Activated CD8-positive, alpha-beta memory T cell treated with anti-CD3 and anti-CD28 coated beads, Interleukin-2, amount 50 U/mL, for 1 hour (primary cell): ENCODE results near the gene NACC1.

Source experiments
- DNase-seq: peaks from one replicate; pipeline ENCODE4 v3.0.0-alpha.2; 2020; ENCODE audit errors: extremely low read depth

Gene NACC1

GRCh38 chr19:13087795-13088537, 30.1 kb upstream of the NACC1 start:
- DNase-seq, result no peak

GRCh38 chr19:13089139-13089856, 28.8 kb upstream of the NACC1 start:
- DNase-seq, result no peak

DNA sequence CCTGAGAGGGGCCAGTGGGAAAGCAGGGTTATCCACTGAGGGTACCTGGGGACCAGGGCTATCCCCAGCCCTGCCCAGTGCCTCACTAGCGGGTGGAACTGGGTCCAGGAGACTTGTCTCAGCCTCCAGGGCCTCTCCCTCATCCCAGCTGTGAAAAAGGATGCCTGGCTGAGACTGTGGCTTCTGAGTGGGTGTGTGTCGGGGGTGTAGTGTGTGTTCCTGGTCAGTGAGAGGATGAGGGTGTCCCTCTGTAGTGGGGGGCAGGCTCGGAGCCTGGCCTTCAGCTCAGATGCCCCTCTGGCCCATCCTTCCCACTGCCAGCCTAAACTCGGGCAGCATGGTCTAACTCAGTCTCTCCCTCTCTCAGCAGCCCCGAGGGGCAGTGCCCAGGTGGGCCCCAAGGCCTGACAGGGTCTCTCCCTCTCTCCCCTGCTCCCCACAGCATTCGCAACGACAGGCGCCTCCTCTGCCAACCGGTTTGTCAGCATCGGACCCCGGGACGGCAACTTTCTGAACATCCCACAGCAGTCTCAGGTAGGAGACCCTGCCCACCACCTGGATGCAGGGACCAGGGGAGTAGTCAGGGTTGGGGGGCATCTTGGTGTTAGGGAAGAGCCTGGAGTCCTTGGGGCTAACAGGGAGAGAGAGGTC, 28.1 kb upstream of the NACC1 start:
- no peak for DNase-seq

DNA sequence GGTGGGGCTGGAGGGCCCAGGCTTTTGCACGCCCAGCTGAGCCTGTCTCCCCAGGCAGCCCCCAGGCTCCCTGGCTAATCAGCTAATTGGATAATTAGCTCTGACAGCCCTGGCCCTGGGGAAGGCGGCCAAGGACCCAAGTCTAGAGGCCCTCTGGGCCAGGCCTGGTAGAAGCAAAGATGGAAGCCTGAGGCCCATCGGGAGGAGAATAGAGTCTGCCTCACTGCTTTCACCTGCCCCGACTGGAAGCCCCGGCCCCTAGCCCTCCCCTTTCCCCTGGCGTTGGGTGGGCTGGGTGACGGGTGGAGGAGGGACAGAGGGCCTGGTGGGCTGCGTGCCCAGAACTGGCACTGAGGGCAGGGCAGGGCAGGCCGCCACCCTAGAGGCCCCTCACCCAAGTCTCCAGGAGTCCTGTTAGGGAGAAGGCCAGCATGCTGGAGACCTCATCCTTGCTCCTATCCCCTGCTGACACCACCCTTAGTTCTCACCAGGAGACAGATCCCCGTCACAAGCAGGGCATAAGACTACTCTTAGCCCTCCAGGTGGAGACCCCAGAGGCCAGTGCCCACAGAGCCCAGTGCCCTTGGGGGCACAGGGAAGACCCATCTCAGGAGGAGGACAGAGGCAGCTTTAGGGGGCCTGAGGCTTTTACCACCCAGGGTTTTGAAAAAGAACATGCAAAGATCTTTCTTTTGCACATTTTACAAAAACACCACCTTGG, 27.4 kb upstream of the NACC1 start:
- no peak for DNase-seq

DNA sequence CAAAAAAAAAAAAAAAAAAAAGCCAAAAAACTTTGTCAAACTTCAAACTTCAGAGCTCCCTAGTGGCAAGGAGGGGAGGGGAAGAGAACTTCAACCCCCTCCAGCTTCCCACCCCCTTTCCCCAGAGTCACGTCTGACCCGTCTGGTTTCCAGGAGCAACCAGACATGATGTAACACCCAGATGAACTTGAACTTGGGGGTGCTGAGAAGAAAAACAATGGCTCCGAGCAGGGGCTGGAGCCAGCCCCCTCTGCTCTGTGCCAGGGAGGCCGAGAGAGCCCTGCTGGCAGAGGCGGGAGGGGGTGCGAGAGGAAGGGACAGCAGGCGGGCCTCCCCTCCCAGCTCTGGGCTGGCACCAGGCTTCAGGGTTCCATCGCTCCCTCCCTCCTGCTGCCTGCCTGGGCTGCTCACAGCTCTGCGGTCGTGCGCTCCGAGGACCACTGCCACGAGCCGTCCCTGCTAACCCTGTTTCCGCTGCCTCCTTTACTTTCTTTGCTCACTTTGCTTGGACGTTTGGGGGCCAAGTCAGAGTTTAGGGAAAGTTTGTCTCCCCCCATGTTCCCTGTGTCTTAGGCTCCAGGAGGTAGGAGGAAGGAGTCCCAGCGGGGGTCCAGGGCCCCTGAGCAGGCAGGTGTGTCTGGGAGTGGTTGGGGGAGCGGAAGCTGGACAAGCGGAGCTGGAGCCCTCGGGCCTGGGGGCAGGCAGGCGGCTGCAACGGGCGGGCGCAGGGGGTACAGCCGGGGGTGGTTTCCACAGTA, 26.5 kb upstream of the NACC1 start:
- DNase-seq, result no peak

GRCh38 chr19:13092158-13092543, 25.9 kb upstream of the NACC1 start:
- DNase-seq, result no peak

DNA sequence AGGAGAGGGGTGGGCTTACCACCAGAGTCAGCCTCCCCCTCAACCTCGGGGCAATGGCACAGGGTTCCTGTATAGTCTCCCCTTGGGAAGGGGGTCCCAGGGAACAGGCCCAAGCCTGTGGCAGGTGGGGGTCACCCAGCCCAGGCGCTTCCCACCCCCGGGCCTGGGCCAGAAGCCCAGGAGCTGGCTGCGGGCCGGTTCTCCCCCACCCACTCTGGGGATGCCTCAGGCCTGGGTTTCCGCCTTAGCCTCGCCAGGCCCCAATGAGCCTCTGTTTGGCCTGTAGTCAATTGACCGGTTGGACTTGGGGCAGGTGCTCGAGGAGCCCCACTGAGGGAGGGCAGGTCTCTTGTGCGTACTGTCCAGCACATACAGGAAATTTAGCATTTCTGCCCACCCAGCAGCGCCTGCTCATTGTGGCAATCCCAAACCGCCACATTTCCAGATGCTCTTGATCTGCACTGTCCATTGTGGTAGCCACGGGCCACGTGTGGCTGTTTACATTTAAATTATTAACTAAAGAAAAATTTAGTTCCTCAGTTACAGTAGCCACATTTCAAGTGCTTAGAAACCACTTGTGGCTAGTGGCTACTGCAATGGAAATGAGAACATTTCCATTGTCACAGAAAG, 25.3 kb upstream of the NACC1 start:
- no peak for DNase-seq

GRCh38 chr19:13093407-13094105, 24.5 kb upstream of the NACC1 start:
- peak; percentile 50 for DNase-seq

GRCh38 chr19:13094106-13094504, 24.0 kb upstream of the NACC1 start:
- no peak for DNase-seq

DNA sequence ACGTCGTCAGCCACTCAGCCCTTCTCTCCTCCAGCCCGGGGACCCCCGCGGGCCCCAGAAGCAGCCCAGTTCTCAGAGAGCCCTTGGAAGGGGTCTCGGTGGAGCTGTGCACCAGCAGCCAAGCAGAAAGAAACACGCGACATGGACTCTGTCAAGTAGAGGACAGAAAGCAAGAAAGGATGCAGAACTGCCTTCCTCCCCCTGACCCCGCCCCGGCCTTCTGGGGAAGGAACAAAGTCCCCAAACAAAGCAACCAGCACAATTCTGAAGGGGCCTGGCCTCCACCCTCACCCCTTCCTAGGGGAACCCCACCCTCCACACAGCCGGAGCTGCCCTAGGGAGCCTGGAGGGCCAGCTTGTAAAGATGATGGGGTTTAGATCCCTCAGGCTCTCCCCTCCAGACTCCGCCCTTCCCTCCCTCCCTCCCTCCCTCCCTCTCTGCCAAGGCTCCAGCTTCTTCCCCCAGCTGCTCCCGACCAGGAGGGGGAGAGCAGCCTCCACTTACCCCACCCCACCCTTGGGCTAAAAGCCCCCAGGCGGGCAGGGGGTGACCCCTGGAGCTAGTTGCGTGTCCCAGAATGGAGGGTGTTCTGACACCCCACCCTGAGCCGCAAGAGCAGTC, 23.2 kb upstream of the NACC1 start:
- no peak for DNase-seq

GRCh38 chr19:13095393-13095784, 22.7 kb upstream of the NACC1 start:
- no peak for DNase-seq

GRCh38 chr19:13095934-13096927, 21.8 kb upstream of the NACC1 start:
- no peak for DNase-seq

DNA sequence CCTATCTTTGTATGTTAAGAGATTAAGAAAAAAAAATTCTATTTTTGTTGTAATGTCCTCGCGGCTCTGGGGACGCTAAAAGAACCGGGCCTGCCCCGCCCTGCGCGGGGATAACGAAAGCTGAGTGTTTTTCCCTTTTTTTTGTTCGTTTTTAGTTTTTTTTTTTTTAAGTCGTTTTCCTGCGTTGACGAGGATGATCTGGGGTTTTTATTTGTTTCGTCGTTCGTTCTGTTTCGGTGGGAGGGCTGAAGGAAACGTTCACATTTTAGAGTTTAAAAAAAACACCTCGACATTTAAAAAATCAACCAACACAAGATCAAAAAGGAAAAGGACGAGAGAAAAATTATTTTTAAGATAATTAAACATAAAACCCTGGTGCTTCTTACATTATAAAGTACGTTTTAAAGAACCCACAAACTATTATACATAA, 21.0 kb upstream of the NACC1 start:
- DNase-seq, result no peak

- no peak for DNase-seq
Observed at GRCh38 chr19:13097463-13098258, 20.4 kb upstream of the NACC1 start.

DNA sequence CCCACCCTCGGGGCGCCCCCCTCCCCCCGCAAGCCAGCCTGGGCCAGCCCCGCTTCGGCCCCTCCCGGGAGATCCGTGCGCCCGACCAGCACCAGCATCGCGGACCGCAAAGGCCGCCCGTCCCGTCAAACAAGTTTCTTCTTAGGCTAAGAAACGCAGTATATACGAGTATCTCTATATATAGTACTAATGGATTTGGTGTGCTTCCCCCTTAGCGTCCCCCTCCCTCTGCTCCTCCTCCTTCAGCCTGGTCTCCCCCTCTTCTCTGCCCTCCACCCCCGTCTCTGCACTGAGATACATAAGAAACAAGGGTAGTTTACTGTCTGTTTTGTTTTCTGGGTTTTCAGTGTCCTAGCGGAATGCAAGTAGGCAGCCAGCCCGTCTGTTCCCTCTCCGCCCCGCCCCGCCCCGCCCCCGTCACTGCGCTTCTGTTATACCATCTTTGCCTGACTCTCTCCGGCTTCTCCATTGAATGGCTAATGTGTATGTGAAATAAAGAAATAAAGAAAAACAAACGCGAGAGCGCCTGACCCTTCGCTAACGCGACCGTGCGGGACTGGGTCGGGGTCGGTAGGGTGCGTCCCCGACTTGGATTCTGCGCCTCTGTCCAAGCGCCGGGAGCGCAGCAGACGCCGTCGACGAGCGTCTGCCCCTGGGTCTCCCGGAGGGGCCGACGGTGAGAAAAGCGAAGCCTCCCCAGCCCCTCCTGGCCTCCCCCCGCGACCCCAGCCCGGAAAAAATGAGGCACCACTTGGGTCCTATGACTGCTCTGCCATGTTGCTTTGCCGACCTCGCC, 19.6 kb upstream of the NACC1 start:
- no peak for DNase-seq

DNA sequence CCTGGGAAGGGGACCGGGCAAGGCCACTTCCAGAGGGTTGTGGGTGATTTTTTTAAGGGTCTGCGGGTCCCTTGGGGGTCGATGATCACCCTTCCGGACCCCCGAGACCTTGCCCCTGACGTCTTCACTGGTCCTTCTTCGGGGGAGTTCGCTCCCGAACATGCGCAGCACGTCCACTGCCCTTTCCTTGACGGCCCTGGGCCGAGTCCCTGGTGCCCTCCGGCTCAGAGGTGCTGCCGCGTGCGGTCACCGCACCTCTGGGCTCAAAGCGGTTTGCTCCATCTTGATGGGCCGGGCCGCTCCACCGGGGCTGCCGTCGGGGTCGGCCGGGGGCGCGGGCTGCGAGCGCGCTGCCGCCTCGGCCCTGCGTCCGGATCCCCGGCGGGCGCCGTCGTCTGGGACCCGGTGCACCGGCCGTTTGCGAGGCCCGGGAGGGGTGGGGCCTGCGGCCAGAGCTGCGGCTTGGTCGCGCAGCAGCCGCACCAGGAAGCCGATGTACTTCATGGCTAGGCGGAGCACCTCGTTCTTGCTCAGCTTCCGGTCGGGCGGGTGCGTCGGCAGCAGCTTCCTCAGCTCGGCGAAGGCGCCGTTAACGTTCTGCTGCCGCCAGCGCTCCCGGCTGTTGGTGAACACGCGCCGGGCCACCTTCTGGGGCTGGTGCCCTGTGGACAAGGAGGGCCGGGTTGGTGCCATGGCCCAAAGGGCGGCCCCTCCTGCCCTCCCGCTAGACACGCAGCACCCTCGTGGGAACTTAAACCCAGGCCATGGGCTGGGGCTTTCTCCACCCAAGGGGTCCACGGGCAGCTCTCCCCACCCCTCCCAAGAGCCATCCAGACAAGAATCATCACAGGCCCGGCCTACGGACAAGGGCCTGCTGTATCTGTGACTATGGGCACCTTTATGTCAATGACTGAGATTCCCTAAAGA, 18.7 kb upstream of the NACC1 start:
- peak; percentile 60 for DNase-seq
